ENCODE results near the gene FBXL17. TPM values are rescaled to one million over a fixed set of nuclear protein-coding genes. Genes with fewer than 3 reads are reported as not detected.

FBXL17 gene
- polyA plus RNA-seq, 2 of the 4 experiments (the other 2 are of a cell fraction), result 8.7 to 9.1 TPM

GRCh38 chr5:107971846-107972245 is 410.1 kb downstream of the FBXL17 start:
- no peak for ATAC-seq
- no peak overlapping the region for H3K27ac ChIP-seq
- 0 out of 3 replicates have a peak, but pooled peaks cover 8% of the 10 kb centered on the region for H3K4me1 ChIP-seq
- ChIA-PET POLR2A (no interaction called here), CTCF (interaction anchor here (0.6 kb wide), 1 partner anchor 21 kb away, joined by 3 read pairs; no protein-coding TSS in a partner anchor)
- no peak for DNase-seq (ENCODE audit: low read depth in 1 of 2, low spot score in 1 of 2)
- TF ChIP-seq JUN (IDR thresholded peaks at IDR 0.05), result no peak
- no peak for TF ChIP-seq PHF8 (IDR thresholded peaks at IDR 0.05; ENCODE audit: borderline replicate concordance, low read depth)
- no peak for FAIRE-seq
- H3K4me3 ChIP-seq, result no peak overlapping the region
- no peak overlapping the region for H3K4me2 ChIP-seq
- no peaks in the 10 kb centered on the region for H3K9me3 ChIP-seq
- WGBS (ENCODE audit: missing lambda C conversion rate), result 100% methylated on average over 1 of the region's 1 CpG

GRCh38 chr5:107969847-107970246 is 412.1 kb downstream of the FBXL17 start:
- DNase-seq (ENCODE audit: low read depth in 1 of 2, low spot score in 1 of 2) (no peak), FAIRE-seq (no peak), ATAC-seq (no peak)
- ChIA-PET POLR2A (no interaction called here), CTCF (no interaction called here)
- TF ChIP-seq KDM1A (IDR thresholded peaks at IDR 0.05; ENCODE audit: low read depth) (no peak), SMC3 (IDR thresholded peaks at IDR 0.05) (no peak), FOSL2 (IDR thresholded peaks at IDR 0.05) (no peak), FOSL2 (CRISPR knock-in tag; IDR thresholded peaks at IDR 0.05) (no peak), ESRRA (IDR thresholded peaks at IDR 0.05; ENCODE audit: borderline replicate concordance, low read length) (no peak), CHD2 (IDR thresholded peaks at IDR 0.05; ENCODE audit: low read length, partially characterized antibody) (no peak), ZNF302 (CRISPR knock-in tag; IDR thresholded peaks at IDR 0.05) (no peak), REST (IDR thresholded peaks at IDR 0.05) (no peak), ZC3H11A (IDR thresholded peaks at IDR 0.05) (no peak), ATOH8 (CRISPR knock-in tag; IDR thresholded peaks at IDR 0.05; ENCODE audit: low read depth) (no peak), ZSCAN20 (CRISPR knock-in tag; IDR thresholded peaks at IDR 0.05) (no peak), EHF (CRISPR knock-in tag; IDR thresholded peaks at IDR 0.05) (no peak), CBX2 (IDR thresholded peaks at IDR 0.05; ENCODE audit: borderline replicate concordance, low read depth) (no peak)
- Histone ChIP-seq H3K4me2 (no peak overlapping the region), H3K9me3 (no peaks in the 10 kb centered on the region), H3K4me3 (no peak overlapping the region), H3K4me1 (0 out of 3 replicates have a peak, but pooled peaks cover 8% of the 10 kb centered on the region), H3K27ac (no peak overlapping the region)

GRCh38 chr5:107968998-107969397 is 412.9 kb downstream of the FBXL17 start:
- POLR2A ChIA-PET, result no interaction called here

More at GRCh38 chr5:107968998-107969397, 412.9 kb downstream of the FBXL17 start:
- 69% methylated on average over 4 of the region's 4 CpGs for WGBS (ENCODE audit: missing lambda C conversion rate)
- no peak for FAIRE-seq
- no peak for DNase-seq (ENCODE audit: low read depth in 1 of 2, low spot score in 1 of 2)
- H3K4me2 ChIP-seq, result no peak overlapping the region
- H3K9me3 ChIP-seq, result no peaks in the 10 kb centered on the region
- TF ChIP-seq HES2 (IDR thresholded peaks at IDR 0.05) (no peak), USF2 (IDR thresholded peaks at IDR 0.05) (no peak), BCL3 (IDR thresholded peaks at IDR 0.05) (no peak), ESRRA (IDR thresholded peaks at IDR 0.05; ENCODE audit: borderline replicate concordance, low read length) (no peak), SREBF2 (IDR thresholded peaks at IDR 0.05) (no peak), ZNF302 (CRISPR knock-in tag; IDR thresholded peaks at IDR 0.05) (no peak), EHMT2 (IDR thresholded peaks at IDR 0.05; ENCODE audit: low read depth) (no peak), EP300 (IDR thresholded peaks at IDR 0.05) (no peak), NFE2L2 (conservative IDR thresholded peaks at IDR 0.05; ENCODE audit: low read length) (no peak)
- no peak for ATAC-seq
- no peak overlapping the region for H3K4me3 ChIP-seq
- CTCF ChIA-PET, result no interaction called here
- H3K4me1 ChIP-seq, result 0 out of 3 replicates have a peak, but pooled peaks cover 8% of the 10 kb centered on the region
- no peak overlapping the region for H3K27ac ChIP-seq

Data from A549 (cell line).